ENCODE measurements around the gene CNTFR. TPM values are rescaled to one million over a fixed set of nuclear protein-coding genes. Genes with fewer than 3 reads are reported as not detected.

The CNTFR gene
- total RNA-seq, 1 donor = not detected

- TF ChIP-seq, protein P1, sequence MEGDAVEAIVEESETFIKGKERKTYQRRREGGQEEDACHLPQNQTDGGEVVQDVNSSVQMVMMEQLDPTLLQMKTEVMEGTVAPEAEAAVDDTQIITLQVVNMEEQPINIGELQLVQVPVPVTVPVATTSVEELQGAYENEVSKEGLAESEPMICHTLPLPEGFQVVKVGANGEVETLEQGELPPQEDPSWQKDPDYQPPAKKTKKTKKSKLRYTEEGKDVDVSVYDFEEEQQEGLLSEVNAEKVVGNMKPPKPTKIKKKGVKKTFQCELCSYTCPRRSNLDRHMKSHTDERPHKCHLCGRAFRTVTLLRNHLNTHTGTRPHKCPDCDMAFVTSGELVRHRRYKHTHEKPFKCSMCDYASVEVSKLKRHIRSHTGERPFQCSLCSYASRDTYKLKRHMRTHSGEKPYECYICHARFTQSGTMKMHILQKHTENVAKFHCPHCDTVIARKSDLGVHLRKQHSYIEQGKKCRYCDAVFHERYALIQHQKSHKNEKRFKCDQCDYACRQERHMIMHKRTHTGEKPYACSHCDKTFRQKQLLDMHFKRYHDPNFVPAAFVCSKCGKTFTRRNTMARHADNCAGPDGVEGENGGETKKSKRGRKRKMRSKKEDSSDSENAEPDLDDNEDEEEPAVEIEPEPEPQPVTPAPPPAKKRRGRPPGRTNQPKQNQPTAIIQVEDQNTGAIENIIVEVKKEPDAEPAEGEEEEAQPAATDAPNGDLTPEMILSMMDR (IDR thresholded peaks at IDR 0.05; ENCODE audit: insufficient read depth, low read depth, low read length) = no peak
- H3K4me3 ChIP-seq (ENCODE audit: low read depth, low read length) = no peak overlapping the region
- no peak for DNase-seq (ENCODE audit: low read depth)
Observed at GRCh38 chr9:34594177-34594576, 4.7 kb upstream of the CNTFR start.

DNA sequence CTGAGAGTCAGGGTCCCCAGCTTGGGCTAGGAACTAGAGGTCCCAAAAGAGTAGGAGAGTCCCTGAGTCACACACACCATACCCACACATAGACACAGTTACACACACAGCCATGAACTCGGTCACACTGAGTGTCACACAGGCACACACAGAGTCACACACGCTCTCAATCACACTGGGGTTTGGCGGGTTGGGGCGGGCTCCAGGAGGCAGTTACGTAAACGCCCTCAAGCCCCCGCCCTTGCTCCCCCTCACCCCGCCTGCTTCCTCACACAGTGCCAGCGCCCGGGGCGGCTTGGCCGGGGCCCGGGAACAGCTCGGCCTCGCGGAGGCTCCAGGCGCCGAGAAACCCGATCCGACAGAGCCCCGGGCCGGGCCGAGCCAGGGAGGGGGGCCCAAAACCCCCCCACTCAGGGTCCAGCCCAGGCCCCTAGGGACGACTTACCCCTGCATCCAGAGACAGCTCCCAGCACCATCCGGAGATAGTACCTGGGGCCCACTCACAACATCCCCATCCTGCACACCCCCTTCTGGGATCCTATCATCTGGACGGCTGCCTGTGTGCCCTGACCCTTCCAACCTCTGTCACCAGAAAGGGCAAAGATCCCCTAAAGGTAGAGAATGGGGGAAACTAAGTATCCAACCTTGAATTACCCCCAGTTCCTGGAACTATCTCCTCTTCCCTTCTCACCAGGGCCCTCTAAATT lies 3.5 kb upstream of the CNTFR start:
- H3K4me3 ChIP-seq (ENCODE audit: low read depth, low read length) = no peak overlapping the region
- TF ChIP-seq, protein P1 (IDR thresholded peaks at IDR 0.05; ENCODE audit: insufficient read depth, low read depth, low read length) = no peak
- DNase-seq (ENCODE audit: low read depth) = no peak

DNA sequence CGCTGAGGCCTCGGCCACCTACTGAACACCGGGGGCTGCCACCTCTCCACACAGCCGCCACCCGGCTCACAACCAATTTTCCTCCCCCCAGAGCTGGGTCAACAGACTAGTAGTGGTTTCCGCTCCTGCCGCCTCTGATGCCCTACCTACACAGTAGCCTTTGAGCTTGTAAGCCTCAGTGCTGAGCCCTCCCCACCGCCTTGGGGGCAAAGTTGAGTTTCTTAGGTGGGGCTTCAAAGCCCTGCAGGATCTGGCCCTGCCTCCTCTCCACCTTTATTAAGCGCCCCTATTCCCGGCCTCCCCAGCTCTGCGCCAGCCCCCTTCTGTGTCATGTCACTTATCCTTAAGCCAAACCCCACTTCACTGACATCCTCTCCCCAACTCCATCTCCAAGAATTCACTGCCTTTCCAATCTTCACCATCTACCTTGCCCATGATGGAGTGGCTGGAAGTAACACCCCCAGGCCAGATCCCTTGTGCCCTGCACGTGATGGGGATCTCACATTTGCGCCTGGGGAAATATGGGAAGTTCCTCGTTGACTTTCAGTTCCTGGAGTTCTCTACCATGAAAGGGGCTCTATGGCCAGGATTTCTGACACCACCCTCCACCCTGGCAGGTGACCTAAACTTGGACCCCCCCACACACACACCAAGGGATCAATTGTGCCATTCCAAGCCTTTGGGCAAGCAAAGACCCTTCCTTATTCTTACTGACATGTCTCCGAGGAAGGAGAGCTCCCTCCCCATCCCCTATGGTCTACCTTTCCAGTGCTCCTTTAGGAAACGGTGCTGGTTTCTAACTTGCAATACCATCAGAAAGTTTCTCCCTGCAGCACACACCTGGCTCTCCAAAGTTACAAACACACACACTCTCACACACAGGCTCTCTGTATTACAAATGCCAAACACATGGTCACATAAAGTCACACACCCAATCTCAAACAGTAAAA lies 2.7 kb upstream of the CNTFR start:
- no peak for DNase-seq (ENCODE audit: low read depth)
- TF ChIP-seq, protein P1 (IDR thresholded peaks at IDR 0.05; ENCODE audit: insufficient read depth, low read depth, low read length) = no peak
- no peak overlapping the region for H3K4me3 ChIP-seq (ENCODE audit: low read depth, low read length)

GRCh38 chr9:34591248-34591916 lies 1.9 kb upstream of the CNTFR start:
- DNase-seq (ENCODE audit: low read depth) = peak; percentile 70
- TF ChIP-seq, protein P1 (IDR thresholded peaks at IDR 0.05; ENCODE audit: insufficient read depth, low read depth, low read length) = peak; percentile 83
- H3K4me3 ChIP-seq (ENCODE audit: low read depth, low read length) = no peak overlapping the region

DNA sequence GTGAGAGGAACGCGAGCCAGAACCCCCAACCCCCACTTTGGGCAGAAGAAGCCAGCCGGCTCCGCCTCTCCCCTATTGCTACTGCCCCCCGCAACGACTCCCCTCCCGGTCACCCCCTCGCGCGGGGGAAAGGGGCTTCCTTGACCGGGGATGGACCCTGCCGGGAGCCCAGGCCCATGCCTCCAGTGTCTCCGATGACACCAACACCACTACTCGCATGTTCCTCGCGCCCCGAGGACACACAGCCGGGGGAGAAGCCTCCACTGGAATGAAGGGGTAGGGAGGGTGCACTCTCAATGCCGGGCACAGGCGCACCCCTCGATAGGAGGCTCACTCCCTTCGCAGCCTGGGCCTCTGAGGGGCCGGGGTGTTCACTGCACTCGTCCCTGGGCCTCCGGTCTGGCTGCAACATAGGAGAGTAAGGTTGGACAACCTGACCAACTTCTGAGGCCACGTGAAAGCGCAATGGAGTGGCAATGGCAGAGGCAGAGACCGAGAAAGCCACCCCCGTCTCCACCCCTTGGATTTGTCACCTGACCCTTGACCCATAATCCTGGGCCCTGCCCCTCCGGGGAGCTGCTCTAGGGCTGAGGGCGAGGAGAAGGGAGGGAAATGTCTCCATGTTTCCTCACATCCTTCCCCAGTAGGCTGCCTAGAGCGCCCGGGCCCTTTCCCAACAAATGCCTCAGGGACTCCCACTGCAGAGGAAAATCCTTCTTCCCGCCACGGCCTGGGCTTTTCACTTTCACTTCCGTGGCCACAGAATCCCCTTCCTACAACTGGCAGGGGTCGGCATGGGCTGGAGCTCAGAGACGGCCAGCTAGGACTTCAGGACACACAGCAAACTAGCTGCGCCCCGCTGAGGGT lies 1.1 kb upstream of the CNTFR start:
- DNase-seq (ENCODE audit: low read depth) = no peak
- H3K4me3 ChIP-seq (ENCODE audit: low read depth, low read length) = no peak overlapping the region
- TF ChIP-seq, protein P1 (IDR thresholded peaks at IDR 0.05; ENCODE audit: insufficient read depth, low read depth, low read length) = no peak

Measured in fibroblast of villous mesenchyme (primary cell).